ENCODE results near the gene BRF1. TPM values are rescaled to one million over a fixed set of nuclear protein-coding genes. Genes with fewer than 3 reads are reported as not detected.

BRF1 gene
- total RNA-seq, 1 donor from 2014 or later, result 51.1 TPM

GRCh38 chr14:105181549-105182295, 119.1 kb downstream of the BRF1 start:
- DNase-seq (ENCODE audit: low read depth, low spot score), result no peak
- Mint-ChIP-seq H3K36me3 (ENCODE audit: low read depth) (no peaks in the 10 kb centered on the region), H3K4me1 (no peaks in the 10 kb centered on the region), H3K27me3 (ENCODE audit: low read depth) (peaks cover 13% of the 10 kb centered on the region), H3K4me3 (peak overlapping the region; percentile 86), H3K27ac (ENCODE audit: unreplicated experiment) (no peak overlapping the region), H3K9me3 (no peaks in the 10 kb centered on the region)
- TF ChIP-seq, protein P1, sequence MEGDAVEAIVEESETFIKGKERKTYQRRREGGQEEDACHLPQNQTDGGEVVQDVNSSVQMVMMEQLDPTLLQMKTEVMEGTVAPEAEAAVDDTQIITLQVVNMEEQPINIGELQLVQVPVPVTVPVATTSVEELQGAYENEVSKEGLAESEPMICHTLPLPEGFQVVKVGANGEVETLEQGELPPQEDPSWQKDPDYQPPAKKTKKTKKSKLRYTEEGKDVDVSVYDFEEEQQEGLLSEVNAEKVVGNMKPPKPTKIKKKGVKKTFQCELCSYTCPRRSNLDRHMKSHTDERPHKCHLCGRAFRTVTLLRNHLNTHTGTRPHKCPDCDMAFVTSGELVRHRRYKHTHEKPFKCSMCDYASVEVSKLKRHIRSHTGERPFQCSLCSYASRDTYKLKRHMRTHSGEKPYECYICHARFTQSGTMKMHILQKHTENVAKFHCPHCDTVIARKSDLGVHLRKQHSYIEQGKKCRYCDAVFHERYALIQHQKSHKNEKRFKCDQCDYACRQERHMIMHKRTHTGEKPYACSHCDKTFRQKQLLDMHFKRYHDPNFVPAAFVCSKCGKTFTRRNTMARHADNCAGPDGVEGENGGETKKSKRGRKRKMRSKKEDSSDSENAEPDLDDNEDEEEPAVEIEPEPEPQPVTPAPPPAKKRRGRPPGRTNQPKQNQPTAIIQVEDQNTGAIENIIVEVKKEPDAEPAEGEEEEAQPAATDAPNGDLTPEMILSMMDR (conservative IDR thresholded peaks at IDR 0.05), result no peak

- H3K4me3 Mint-ChIP-seq, result peak within 1 kb of the TSS; percentile 86
- TF ChIP-seq, protein P1 (conservative IDR thresholded peaks at IDR 0.05), result no peak
- H3K36me3 Mint-ChIP-seq (ENCODE audit: low read depth), result no peaks in the 10 kb centered on the region
- no peaks in the 10 kb centered on the region for H3K4me1 Mint-ChIP-seq
- H3K9me3 Mint-ChIP-seq, result no peaks in the 10 kb centered on the region
- no peak within 1 kb of the TSS for H3K27ac Mint-ChIP-seq (ENCODE audit: unreplicated experiment)
- peak; percentile 45 for DNase-seq (ENCODE audit: low read depth, low spot score)
- H3K27me3 Mint-ChIP-seq (ENCODE audit: low read depth), result peaks cover 13% of the 10 kb centered on the region
Measured at GRCh38 chr14:105180592-105181548, 119.9 kb downstream of the BRF1 start, which contains the start of gene NUDT14. Gene NUDT14 (minus strand): TSS chr14:105181312. CDS start chr14:105181209, 103 bp downstream.

DNA sequence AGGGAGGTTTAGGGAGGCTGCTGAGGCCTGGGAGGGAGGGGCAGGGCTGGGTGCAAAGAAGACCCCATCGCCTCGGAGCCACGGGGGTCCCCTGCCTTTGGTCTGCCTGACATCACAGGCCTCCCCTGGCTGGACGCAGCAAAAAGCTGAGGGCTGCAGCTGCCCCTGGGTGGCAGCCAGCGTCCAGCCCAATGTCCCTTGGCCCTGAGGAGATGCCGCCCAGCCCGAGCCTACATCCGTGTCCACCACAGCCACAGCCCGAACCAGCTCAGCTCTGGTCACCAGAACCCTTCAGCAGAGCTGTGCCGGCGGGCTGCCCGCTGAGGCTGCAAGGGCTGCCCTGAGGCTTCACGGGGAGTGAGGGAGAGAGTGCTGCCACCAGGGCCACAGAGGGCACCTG, 121.6 kb downstream of the BRF1 start:
- Mint-ChIP-seq H3K27ac (ENCODE audit: unreplicated experiment) (no peak overlapping the region), H3K4me3 (peak overlapping the region; percentile 34), H3K4me1 (no peaks in the 10 kb centered on the region), H3K9me3 (no peaks in the 10 kb centered on the region), H3K36me3 (ENCODE audit: low read depth) (no peaks in the 10 kb centered on the region), H3K27me3 (ENCODE audit: low read depth) (peaks cover 10% of the 10 kb centered on the region)
- TF ChIP-seq, protein P1 (conservative IDR thresholded peaks at IDR 0.05), result no peak
- no peak for DNase-seq (ENCODE audit: low read depth, low spot score)

DNA sequence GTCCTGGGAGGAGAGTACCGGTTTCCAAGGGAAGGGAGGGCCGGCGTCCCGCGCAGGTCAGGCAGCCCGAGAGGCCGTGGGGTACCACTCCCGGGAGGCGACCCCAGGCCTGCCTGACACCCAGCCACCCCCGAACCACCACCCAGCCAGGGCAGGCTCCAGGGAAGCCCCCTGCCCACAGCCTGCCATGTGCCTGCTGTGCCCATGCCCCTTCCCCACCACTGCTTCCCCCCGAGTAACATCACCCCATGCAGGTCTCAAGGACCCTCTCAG, 122.0 kb downstream of the BRF1 start:
- Mint-ChIP-seq H3K27ac (ENCODE audit: unreplicated experiment) (no peak overlapping the region), H3K36me3 (ENCODE audit: low read depth) (no peaks in the 10 kb centered on the region), H3K4me3 (peak overlapping the region; percentile 68), H3K27me3 (ENCODE audit: low read depth) (peaks cover 9% of the 10 kb centered on the region), H3K9me3 (no peaks in the 10 kb centered on the region), H3K4me1 (no peaks in the 10 kb centered on the region)
- TF ChIP-seq, protein P1 (conservative IDR thresholded peaks at IDR 0.05), result no peak
- no peak for DNase-seq (ENCODE audit: low read depth, low spot score)

DNA sequence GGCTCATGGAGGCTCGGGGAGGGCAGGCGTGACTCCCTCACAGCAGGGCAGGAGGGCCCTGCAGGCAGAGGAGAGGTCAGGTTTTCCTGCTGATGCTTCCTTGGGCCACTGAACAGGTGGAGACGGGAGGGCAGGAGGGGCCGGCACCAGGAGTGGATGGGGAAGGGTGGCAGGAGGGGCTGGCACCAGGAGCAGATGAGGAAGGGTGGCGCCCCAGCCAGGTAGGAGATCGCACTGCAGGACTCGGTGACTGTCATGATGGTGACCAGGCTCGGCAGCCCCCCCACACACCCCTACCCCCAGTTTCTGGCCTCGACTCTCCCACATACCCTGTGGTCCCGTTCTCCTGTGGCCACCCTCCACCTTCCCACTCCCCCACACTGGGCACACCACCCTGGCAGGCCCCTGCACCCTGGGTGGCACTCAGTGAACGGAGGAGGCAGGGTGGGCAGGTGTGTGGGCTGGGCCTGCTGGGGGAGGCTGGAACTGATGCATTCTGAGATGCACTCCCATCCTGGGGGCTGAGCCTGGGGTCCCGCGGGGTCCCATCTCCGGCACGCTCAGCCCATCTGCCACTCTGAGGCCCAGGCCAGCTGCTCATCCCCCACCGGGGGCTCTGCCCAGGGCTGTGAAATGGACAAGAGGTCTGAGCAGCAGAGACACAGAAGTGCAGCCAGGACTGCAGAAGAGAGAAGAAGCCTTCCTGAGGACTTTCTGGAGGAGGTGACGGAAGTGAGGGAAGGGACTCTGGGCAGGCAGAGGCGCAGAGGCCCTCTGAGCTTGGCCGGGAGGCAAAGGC, 122.5 kb downstream of the BRF1 start:
- TF ChIP-seq, protein P1 (conservative IDR thresholded peaks at IDR 0.05), result no peak
- Mint-ChIP-seq H3K4me3 (peak overlapping the region; percentile 68), H3K27ac (ENCODE audit: unreplicated experiment) (no peak overlapping the region), H3K36me3 (ENCODE audit: low read depth) (no peaks in the 10 kb centered on the region), H3K4me1 (no peaks in the 10 kb centered on the region), H3K27me3 (ENCODE audit: low read depth) (peaks cover 4% of the 10 kb centered on the region), H3K9me3 (no peaks in the 10 kb centered on the region)
- DNase-seq (ENCODE audit: low read depth, low spot score), result no peak
